Prostate gland (tissue), 1 donor: Measurements from ENCODE around the gene MAML3.

Experiments
- POLR2A ChIP-seq: fragments of 450-650 bp; IDR thresholded peaks from one replicate; pipeline ENCODE4 v1.6.1; 2016; ENCODE audit warnings: antibody characterized with exemption, mild to moderate bottlenecking
- POLR2AphosphoS5 ChIP-seq: sonication (generic); formaldehyde crosslinking; IDR thresholded peaks from one replicate; pipeline ENCODE4 v1.6.1; 2017; ENCODE audit warnings: antibody characterized with exemption

- TF ChIP-seq POLR2A, result no peak
- no peak for TF ChIP-seq POLR2AphosphoS5
Observed at GRCh38 chr4:140056015-140056414, 98.0 kb downstream of the MAML3 start.
